Astrocyte of the spinal cord (primary cell): ENCODE data around the gene ZNF565.
A peak's percentile ranks its signal among the peaks of the same experiment; 100 is the strongest.
"Not testable (repeated sequence)": the region's sequence is repeated elsewhere in the genome, so short reads cannot be mapped to it uniquely, and the experiment has no call there.

Experiments used
- DNase-seq: peaks from one replicate; pipeline ENCODE4 v3.0.0; 2011; ENCODE audit warnings: low read depth, low spot score
- H3K4me3 ChIP-seq: 2 replicates; pipeline ENCODE4 v1.5.1; 2011; ENCODE audit warnings: low read depth, mild to moderate bottlenecking, low read length, moderate library complexity
- in situ Hi-C: cut with HindIII; loops from 2 replicates; pipeline ENCODE4 v1.10.0; 2017; ENCODE audit warnings: low sequenced_read_pairs
- TF ChIP-seq, protein P1 (sequence below): IDR thresholded peaks from 2 replicates; pipeline ENCODE4 v1.5.1; 2012; ENCODE audit warnings: low read depth, mild to moderate bottlenecking, low read length, inconsistent platforms

The ZNF565 gene

DNA sequence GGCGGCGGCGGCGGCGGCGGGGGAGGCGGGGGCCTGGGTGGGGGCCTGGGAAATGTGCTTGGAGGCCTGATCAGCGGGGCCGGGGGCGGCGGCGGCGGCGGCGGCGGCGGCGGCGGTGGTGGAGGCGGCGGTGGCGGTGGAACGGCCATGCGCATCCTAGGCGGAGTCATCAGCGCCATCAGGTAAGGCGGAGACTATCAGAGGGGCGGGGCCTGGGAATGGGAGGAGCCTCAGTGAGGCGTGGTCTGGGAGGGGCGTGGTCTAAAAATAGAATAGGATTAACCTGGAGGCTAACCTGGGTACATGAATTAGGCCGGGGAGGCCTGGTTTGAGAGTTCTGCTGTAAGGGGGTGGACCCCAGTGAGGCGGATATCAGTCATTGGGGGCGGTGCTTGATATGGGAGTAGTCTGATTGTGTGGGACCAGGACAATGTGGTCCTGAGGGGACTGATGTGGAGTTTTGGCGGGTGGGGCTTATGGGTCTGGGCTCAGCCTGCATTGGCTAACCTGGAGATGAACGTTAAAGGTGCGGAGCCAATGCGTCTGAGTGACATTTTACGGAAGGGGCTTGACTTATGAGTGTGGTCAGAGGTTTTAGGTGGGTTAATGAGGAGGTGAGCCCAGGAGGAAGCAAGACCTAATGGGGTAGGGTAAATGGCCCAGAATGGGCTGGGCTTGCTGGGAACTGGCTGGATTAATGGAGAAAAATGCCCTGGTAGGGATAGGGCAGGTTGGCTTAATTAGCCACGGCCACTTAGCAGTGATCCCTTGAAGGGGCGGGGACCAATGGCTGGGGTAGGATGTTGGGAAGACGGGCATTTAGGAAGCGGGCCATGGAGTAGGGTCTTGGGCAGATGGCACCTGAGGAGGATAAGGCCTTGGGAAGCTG, 73.2 kb downstream of the ZNF565 start:
- DNase-seq, result peak; percentile 86
- in situ Hi-C loops, result no loop called here
- TF ChIP-seq, protein P1, sequence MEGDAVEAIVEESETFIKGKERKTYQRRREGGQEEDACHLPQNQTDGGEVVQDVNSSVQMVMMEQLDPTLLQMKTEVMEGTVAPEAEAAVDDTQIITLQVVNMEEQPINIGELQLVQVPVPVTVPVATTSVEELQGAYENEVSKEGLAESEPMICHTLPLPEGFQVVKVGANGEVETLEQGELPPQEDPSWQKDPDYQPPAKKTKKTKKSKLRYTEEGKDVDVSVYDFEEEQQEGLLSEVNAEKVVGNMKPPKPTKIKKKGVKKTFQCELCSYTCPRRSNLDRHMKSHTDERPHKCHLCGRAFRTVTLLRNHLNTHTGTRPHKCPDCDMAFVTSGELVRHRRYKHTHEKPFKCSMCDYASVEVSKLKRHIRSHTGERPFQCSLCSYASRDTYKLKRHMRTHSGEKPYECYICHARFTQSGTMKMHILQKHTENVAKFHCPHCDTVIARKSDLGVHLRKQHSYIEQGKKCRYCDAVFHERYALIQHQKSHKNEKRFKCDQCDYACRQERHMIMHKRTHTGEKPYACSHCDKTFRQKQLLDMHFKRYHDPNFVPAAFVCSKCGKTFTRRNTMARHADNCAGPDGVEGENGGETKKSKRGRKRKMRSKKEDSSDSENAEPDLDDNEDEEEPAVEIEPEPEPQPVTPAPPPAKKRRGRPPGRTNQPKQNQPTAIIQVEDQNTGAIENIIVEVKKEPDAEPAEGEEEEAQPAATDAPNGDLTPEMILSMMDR, result no peak
- H3K4me3 ChIP-seq, result peak overlapping the region; percentile 66

DNA sequence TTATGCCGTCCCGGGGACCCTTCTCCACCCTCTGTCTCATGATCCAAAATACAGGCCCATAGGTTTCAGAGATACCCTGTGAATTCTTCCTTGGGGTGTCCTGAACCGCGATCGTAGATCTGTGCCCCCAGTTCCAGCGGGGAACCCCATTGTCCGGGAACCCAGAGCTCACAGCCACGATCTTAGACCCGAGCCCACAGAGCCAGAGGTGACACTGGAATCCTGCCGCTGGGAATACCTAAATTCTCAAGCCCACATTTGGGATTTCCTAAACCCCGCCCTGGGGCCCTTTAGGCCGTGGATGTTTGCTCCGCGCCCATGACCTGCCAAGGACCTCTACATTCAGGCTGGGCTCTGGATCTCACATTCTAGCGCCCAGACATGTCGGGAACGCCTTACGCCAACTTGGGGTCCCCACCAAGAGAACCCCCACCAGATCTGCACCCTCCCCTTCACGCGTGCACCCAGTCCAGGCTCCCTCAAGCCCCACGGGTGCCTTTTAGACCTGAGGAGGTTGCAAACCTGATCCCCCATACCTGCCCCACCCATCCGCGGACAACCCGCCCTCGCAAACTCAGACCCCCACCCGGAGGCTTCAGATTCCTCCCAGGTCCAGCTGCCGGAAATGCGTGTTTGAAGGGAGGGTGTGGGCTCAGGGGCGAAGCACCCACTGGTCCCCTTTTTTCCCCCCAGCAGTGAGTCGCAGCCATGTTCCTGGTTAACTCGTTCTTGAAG, 74.0 kb downstream of the ZNF565 start:
- TF ChIP-seq, protein P1, result no peak
- peak overlapping the region; percentile 66 for H3K4me3 ChIP-seq
- peak; percentile 65 for DNase-seq
- in situ Hi-C loops, result no loop called here

DNA sequence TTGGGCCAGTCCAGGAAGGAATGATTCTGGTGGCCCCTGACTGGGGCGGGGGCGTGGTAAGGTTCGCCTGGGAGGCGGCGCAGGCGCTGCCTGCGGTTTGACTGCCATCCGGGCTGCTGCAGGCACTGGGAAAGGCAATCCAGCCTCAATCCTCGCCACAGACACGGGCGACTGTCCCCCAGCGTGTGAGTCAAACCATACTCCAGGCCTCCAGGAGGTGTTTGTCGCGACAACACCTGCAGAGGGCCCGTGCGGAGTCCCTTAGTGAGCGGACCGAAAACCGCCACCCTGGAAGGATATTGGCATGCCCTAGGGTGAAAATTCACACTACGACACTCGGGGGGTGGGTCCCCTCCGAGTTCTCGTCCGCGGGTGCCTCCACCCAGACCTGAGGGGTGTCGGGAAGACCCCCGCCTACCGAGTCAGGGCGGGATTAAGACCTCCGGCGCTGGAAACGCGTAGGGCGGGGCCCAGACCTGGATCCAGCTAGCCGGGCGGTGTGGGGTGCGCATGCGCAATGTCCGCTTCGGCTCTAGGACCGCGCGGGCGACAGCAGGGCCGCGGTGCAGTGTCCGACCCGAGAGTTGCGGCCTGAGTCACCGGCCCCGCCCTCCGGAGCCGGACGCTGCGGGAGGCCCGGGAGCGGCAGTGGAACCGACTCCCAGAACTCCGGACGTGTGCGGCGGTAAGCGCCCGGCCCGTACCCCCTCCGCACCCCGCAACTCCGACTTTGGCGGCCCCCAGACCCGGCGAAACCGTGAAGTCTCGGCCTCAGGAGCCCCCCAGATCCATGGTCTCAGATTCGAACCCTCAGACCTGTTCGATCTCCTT, 74.8 kb downstream of the ZNF565 start, which contains the start of gene CAPNS1:
Gene CAPNS1, plus strand, starts transcription at position 594 of the 831 bp plus-strand sequence. CDS start 946 bp downstream, outside the sequence.
- TF ChIP-seq, protein P1, result no peak
- in situ Hi-C loops, result no loop called here
- peak within 1 kb of the TSS; percentile 66 for H3K4me3 ChIP-seq
- peak; percentile 97 for DNase-seq

DNA sequence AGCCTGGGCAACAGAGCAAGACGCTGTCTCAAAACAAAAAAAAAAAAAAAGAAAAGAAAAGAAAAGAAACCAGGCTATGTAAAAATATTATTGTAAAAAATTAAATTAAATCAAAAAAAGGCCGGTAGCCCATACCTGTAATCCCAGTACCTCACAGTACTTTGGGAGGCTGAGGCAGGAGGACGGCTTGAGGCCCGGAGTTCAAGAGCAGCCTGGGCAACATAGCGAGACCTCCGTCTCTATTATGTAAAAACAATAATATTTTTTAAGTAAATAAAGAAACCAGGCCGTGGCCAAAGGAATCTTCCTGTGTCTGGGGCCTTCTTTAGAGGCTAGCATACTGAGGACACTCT, 75.4 kb downstream of the ZNF565 start:
- no peak for DNase-seq
- TF ChIP-seq, protein P1, result no peak
- peak overlapping the region; percentile 66 for H3K4me3 ChIP-seq
- in situ Hi-C loops, result no loop called here

DNA sequence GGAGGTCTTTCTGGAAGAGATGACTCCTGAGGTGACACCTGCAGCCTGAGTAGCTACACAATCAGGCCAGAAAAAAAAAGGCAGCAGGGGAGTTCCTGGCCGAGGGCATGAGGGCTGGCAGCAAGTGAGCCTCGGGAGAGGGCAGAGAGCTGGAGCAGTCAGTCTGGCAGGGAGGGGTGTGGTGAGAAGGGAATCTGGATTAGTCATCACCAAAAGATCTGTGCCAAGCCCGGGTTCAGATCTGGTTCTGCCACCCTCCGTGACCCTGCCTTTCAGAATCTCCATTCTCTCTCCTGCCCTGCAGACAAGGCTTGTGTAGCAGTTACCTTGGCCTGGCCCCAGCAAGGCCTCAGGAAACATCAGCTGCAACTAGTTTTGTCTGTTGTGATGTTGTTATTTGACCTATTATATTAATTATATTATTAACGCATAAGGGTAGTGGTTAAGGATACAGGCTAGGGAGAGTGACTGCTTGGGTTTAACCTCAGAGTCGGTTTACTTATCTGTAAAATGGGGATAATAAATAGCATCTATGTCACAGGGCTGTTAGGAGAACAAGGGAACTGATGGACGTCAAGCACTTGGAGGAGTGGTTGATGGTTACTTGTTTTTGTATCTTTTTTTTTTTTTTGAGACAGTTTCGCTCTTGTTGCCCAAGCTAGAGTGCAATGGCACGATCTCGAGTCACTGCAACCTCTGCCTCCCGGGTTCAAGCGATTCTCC, 77.3 kb downstream of the ZNF565 start:
- peak; percentile 46 for DNase-seq
- TF ChIP-seq, protein P1, result no peak
- in situ Hi-C loops, result no loop called here
- H3K4me3 ChIP-seq, result no peak overlapping the region

DNA sequence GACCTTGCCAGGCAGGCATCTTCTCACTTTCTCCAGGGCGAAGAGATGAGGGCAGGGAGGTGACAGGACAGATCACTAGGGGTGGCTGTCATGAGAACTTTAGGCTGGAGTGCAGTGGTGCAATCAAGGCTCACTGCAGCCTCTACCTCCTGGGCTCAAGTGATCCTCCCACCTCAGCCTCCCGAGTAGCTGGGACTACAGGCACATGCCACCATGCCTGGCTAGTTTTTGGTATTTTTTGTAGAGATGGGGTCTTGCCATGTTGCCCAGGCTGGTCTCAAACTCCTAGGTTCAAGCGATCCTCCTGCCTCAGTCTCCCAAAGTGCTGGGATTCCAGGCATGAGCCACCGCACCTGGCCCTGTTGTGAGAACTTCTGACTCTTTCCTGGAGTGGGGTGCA, 79.6 kb downstream of the ZNF565 start:
- DNase-seq, in situ Hi-C loops, H3K4me3 ChIP-seq: not testable (repeated sequence)
